GM12891 (cell line): Measurements from ENCODE around the gene NR0B2.
A peak's percentile ranks its signal among the peaks of the same experiment; 100 is the strongest.
"Not testable (repeated sequence)": the region's sequence is repeated elsewhere in the genome, so short reads cannot be mapped to it uniquely, and the experiment has no call there.

ENCODE experiments used
- DNase-seq: peaks from one replicate; pipeline ENCODE4 v3.0.0; 2011; ENCODE audit warnings: low spot score; ENCODE audit not compliant: insufficient read length
- FAIRE-seq: peaks from 2 replicates; lab custom pipeline; 2011; peaks lifted over from hg19 to GRCh38; lab: Jason Lieb, UNC
- PAX5 ChIP-seq: IDR thresholded peaks from 2 replicates; pipeline ENCODE4 v1.6.1; 2011; ENCODE audit warnings: low read length, moderate library complexity, mild to moderate bottlenecking; ENCODE audit not compliant: insufficient read depth, severe bottlenecking
- POLR2A ChIP-seq: IDR thresholded peaks from 2 replicates; pipeline ENCODE4 v1.6.1; 2011; ENCODE audit warnings: low read depth, low read length, control low read depth
- POLR2AphosphoS5 ChIP-seq: IDR thresholded peaks from 2 replicates; pipeline ENCODE4 v1.6.1; 2011; ENCODE audit warnings: low read depth, low read length, control low read depth
- POU2F2 ChIP-seq: IDR thresholded peaks from 2 replicates; pipeline ENCODE4 v1.6.1; 2011; ENCODE audit warnings: low read depth, mild to moderate bottlenecking, control low read depth, low read length, moderate library complexity
- SPI1 ChIP-seq: IDR thresholded peaks from 2 replicates; pipeline ENCODE4 v1.6.1; 2011; ENCODE audit warnings: low read depth, low read length, control low read depth
- TAF1 ChIP-seq: IDR thresholded peaks from 2 replicates; pipeline ENCODE4 v1.6.1; 2011; ENCODE audit warnings: low read depth, low read length, control low read depth

The NR0B2 gene

GRCh38 chr1:26897351-26897750 is 16.4 kb downstream of the NR0B2 start:
- DNase-seq (no peak), FAIRE-seq (no peak)
- TF ChIP-seq POU2F2 (no peak), POLR2AphosphoS5 (no peak), TAF1 (no peak), PAX5 (no peak), POLR2A (no peak), SPI1 (no peak)

- FAIRE-seq = no peak
- TF ChIP-seq TAF1 = no peak
- TF ChIP-seq POLR2A = no peak
- no peak for TF ChIP-seq PAX5
- TF ChIP-seq SPI1 = no peak
- TF ChIP-seq POU2F2 = no peak
- no peak for TF ChIP-seq POLR2AphosphoS5
- no peak for DNase-seq
These were observed 19.5 kb downstream of the NR0B2 start for GRCh38 chr1:26894263-26894662.

- DNase-seq = no peak
- FAIRE-seq = no peak
- TF ChIP-seq PAX5 = no peak
- no peak for TF ChIP-seq POU2F2
- no peak for TF ChIP-seq TAF1
- no peak for TF ChIP-seq SPI1
- no peak for TF ChIP-seq POLR2AphosphoS5
- no peak for TF ChIP-seq POLR2A
These were observed 23.3 kb downstream of the NR0B2 start for GRCh38 chr1:26890467-26890796.

GRCh38 chr1:26889551-26890466 is 24.0 kb downstream of the NR0B2 start, which contains the start of gene GPN2:
Gene GPN2 (minus strand): TSS chr1:26890283. CDS start chr1:26890096, 187 bp downstream.
- TF ChIP-seq POLR2A (peak; percentile 96), TAF1 (peak; percentile 73), PAX5 (no peak), POU2F2 (peak; percentile 64; the same call in 1 of the 2 replicates), SPI1 (peak; percentile 79), POLR2AphosphoS5 (peak; percentile 97)
- FAIRE-seq (peak; percentile 99), DNase-seq (peak; percentile 93)

- FAIRE-seq = no peak
- no peak for DNase-seq
- TF ChIP-seq POU2F2 (no peak), POLR2AphosphoS5 (no peak), TAF1 (no peak), SPI1 (no peak), POLR2A (no peak), PAX5 (no peak)
These were observed 25.5 kb downstream of the NR0B2 start for GRCh38 chr1:26888231-26888630.

GRCh38 chr1:26887125-26887524 is 26.6 kb downstream of the NR0B2 start:
- FAIRE-seq = no peak
- DNase-seq = no peak
- TF ChIP-seq POLR2AphosphoS5 = no peak
- TF ChIP-seq TAF1 = no peak
- TF ChIP-seq POU2F2 = no peak
- TF ChIP-seq POLR2A = no peak
- TF ChIP-seq PAX5 = no peak
- no peak for TF ChIP-seq SPI1

- FAIRE-seq (no peak), DNase-seq (no peak)
- TF ChIP-seq PAX5 (no peak), POU2F2 (no peak), TAF1 (no peak), POLR2AphosphoS5 (no peak), POLR2A (no peak), SPI1 (no peak)
These were observed 30.9 kb downstream of the NR0B2 start for GRCh38 chr1:26882696-26883463.

- DNase-seq, FAIRE-seq: not testable (repeated sequence)
These were observed 32.2 kb downstream of the NR0B2 start for GRCh38 chr1:26881611-26882010.

GRCh38 chr1:26879793-26880192 is 34.0 kb downstream of the NR0B2 start:
- DNase-seq (no peak), FAIRE-seq (no peak)
- TF ChIP-seq POLR2AphosphoS5 (no peak), TAF1 (no peak), POLR2A (no peak), POU2F2 (no peak), PAX5 (no peak), SPI1 (no peak)
